Activated T-cell treated with anti-CD3 and anti-CD28 coated beads, Interleukin-2, amount 50 U/mL, for 48 hours (primary cell): ENCODE results near the gene PFKL.
"Not testable (repeated sequence)": the region's sequence is repeated elsewhere in the genome, so short reads cannot be mapped to it uniquely, and the experiment has no call there.

Experiments
- DNase-seq, 2 experiments: peaks; one replicate each; pipeline ENCODE4 v3.0.0-alpha.2; 2020

The PFKL gene

DNA sequence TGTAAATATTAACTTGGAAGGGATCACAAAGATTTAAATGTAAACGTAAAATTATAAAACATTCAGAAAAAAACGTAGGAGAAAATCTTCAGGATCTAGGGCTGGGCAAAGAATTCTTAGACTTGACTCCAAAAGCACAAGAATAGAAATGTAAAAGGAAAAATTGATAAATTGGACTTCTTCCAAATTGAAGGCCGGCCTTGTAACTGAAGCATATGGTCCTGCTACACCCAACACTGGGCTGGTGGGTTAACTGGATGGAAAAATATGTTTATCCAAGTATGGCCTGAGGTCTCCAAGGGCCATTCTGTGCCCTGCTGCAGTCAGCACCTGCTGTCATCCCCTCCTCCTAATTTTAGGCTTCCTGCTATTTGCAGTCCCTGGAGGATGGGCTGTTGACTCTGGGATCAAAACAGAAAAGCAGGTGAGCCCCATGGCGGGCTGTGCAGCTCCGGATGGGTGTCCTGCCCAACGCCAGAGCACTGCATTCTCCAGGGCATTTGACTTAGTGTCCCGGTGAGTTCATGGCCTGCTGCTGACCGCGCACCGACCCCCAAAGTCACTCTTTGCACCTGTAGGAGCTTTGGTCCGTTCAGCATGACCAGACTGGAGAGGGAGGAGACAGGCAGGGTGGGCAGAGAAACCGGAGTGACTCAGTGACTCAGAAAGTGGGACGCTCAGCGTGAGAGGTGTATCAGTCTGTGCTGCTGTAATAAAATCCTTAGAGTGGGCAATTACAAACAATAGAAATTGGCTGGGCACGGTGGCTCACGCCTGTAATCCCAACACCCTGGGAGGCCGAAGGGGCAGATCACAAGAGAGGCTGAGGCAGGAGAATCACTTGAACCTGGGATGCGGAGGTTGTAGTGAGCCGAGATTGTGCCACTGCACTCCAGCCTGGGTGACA lies 20.2 kb upstream of the PFKL start:
- no peak for DNase-seq

- DNase-seq = no peak
Measured at GRCh38 chr21:44281801-44282200, 18.1 kb upstream of the PFKL start.

DNA sequence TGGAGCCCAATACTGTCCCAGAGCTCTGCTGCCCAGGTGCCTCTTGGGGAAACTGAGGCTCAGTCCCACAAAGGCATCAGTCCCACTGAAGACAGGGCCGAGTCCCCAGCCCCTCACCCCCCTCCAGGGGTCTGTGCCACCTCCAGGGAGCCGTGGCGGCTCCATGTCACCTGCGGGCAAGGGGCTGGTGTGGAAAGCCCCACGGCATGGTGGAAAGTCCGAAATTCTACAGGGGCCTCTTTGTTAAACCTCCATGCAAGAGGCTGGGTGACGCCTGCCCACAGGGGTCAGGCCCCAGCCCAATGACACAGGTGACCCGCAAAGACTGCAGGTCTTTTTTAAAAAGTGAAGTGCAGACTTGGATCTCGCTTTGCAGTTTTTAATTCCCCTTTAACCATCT lies 17.5 kb upstream of the PFKL start:
- DNase-seq = no peak

GRCh38 chr21:44283211-44283785 lies 16.6 kb upstream of the PFKL start:
- DNase-seq = not testable (repeated sequence)

- DNase-seq = no peak
Measured at GRCh38 chr21:44283948-44284347, 15.9 kb upstream of the PFKL start.

DNA sequence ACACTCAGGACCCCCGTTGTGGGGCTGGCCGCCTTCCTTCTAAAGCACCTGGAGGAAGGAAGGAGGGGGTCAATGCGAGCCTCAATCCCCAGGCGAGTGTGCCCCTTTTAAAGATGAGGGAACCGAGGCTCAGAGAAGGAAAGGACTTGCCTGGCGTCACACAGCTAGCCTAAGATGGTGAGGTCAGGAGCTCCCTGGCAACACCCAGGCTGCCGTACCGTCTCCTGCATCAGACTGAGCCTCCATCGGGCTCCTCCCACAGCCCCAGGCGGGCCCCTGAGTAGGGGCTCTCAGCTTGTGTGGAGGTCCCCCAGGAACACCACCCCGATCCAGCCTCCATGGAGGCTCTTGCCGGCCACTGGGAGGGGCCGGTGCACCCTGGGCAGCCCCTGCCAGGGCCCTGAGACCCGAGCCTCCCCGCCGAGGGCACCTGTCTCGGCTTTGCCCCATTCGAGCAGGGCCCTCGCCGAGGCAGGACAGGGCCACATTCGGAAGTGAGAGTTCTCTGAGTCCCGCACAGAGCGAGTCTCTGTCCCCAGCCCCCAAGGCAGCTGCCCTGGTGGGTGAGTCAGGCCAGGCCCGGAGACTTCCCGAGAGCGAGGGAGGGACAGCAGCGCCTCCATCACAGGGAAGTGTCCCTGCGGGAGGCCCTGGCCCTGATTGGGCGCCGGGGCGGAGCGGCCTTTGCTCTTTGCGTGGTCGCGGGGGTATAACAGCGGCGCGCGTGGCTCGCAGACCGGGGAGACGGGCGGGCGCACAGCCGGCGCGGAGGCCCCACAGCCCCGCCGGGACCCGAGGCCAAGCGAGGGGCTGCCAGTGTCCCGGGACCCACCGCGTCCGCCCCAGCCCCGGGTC lies 14.5 kb upstream of the PFKL start, which contains the start of gene AIRE:
Gene AIRE, plus strand, starts transcription at position 739 of the 855 bp plus-strand sequence. CDS start 131 bp downstream, outside the sequence.
- DNase-seq = no peak

DNA sequence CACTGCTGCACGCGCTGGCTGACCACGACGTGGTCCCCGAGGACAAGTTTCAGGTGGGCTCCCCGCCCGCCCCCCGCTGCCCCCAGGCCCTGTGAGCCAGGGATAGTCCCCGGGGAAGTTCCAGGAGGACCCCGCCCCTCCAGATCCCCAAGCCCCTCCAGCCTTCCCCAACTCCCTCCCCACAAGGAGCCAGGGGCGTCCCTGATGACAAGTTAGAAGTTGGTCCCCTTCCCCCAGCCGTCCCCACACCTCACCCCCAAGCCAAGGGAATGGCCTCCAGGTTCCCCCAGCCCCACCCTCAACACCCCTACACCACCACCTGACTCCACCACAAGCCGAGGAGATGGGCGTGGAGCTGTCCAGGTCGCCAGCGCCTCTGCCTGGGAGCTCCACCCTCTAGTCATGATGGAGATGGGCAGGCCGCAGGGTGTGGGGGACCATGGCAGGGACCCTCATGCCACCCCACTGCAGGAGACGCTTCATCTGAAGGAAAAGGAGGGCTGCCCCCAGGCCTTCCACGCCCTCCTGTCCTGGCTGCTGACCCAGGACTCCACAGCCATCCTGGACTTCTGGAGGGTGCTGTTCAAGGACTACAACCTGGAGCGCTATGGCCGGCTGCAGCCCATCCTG lies 13.7 kb upstream of the PFKL start:
- no peak for DNase-seq

- no peak for DNase-seq
Measured at GRCh38 chr21:44286716-44287632, 12.9 kb upstream of the PFKL start.

DNA sequence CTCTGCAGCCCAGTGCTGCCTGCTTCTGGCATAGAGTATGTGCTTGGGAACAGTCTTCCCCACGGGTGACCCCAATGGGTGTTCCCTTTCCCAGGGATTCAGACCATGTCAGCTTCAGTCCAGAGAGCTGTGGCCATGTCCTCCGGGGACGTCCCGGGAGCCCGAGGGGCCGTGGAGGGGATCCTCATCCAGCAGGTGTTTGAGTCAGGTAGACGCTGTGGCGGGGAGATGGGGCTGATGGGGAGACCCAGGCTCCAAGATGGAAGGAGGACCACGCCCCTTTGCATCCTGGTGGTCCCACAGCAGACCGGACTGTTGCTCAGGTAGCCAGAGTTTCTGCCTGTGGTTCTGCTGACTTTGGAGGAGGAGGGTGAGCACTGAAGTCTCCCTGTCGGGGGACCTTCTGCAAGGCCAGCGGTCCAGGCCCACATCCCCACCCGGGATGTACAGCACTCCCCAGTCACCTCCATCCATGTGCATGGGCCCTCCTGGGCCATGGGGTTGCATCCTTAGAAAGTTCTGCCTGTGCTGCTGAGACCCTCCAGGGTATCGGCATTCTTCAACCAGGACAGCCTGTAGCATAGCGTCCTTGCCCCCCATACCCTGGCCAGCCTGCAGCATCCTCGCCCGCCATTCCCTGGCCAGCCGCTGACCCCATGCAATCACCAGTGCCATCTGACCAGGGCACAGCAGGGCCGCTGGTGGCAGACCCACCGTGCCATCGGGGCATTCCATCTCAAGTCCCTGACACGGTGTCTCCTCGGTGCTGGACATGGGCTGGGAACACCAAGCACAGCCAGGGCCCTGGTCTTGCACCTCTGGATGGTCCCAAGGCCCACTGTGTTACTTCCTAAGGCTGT lies 11.4 kb upstream of the PFKL start:
- DNase-seq = no peak

DNA sequence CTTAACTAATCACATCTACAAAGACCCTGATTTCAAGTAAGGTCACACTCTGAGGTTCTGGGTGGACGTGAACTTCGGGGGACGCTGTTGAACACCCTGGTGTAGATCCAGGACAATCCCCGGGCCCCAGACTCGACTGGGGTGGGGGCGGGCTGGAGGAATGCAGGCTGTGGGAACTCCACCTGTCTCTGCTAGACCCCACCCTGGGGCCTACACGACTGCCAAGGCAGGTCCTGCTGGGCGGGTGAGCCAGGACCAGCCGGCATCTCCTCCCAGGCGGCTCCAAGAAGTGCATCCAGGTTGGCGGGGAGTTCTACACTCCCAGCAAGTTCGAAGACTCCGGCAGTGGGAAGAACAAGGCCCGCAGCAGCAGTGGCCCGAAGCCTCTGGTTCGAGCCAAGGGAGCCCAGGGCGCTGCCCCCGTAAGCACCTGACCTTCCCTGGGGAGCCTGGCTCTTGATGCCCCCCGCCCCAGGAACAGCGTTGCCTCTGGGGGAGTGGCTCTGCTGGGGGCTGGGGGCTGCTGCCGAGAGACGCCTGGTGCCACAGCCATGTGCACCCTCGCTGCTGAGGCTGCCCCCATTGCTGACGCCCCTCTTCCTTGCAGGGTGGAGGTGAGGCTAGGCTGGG lies 10.4 kb upstream of the PFKL start:
- no peak for DNase-seq

- no peak for DNase-seq
Measured at GRCh38 chr21:44290327-44291077, 9.4 kb upstream of the PFKL start.

GRCh38 chr21:44291078-44291935 lies 8.5 kb upstream of the PFKL start:
- no peak for DNase-seq

GRCh38 chr21:44291936-44292811 lies 7.7 kb upstream of the PFKL start:
- no peak for DNase-seq

DNA sequence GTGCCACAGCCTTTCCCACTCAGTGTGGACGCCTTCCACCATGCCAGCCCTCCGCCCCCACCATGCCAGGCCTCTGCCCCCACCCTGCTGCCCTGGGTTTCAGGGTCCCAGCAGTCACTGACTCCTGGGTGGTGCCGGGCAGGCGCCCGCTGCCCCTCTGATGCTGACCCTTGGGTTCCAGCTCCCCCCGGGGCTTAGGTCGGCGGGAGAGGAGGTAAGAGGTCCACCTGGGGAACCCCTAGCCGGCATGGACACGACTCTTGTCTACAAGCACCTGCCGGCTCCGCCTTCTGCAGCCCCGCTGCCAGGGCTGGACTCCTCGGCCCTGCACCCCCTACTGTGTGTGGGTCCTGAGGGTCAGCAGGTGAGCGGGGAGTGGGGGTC lies 7.0 kb upstream of the PFKL start:
- no peak for DNase-seq

DNA sequence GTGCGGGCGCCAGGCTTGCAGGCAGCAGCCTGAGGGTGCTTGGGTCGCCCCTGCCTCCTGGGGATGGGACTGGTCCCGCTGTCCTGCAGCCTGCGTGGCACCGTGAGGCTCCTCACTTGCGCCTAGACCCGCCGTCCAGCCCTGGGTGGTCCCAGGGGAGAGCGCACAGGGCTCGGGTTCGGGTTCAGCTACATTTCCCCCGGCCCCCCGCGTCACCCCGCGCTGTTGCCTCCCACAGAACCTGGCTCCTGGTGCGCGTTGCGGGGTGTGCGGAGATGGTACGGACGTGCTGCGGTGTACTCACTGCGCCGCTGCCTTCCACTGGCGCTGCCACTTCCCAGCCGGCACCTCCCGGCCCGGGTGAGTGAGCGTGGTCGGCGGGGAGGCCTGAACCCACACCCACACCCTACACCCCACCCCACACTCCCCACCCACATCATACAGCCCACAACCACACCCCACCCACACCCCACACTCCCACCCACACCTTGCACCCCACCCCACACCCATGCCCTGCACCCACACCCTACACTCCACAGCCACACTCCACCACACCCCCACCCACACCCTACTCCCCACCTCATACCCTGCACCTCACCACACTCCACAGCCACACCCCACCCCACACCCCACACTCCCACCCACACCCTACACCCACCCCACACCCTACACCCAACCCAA lies 6.2 kb upstream of the PFKL start:
- DNase-seq = no peak

DNA sequence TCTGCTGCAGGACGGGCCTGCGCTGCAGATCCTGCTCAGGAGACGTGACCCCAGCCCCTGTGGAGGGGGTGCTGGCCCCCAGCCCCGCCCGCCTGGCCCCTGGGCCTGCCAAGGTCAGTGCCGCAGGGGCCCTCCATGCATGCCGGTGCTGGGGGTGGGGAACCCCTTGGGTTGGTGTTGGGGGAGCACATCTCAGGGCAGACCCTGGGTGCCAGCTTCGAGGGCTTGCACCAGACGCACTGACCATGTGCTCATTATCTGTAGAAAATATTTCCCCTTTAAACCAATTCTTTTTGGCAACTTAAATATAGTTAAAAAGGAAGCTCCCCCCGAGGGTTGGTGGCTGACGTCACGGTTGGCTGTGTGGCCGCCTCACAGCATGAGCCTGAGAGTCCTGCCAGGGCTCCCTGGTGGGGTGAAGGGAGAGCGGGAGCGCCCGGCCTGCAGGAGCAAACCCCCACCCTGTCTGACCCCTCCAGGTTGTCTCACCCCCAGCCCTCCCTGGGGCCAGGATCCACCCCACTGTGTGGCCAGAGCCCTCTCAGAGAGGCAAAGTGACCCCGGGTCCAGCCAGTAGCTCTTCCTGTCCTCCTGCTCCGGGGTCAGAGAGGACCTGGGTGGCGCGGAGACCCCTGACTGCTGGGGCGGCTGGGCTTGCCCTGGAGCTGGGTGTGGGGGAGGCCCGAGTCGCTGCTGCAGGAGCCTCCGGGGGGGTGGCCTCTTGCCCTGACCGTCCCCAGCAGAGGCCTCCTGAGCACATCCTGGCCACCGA lies 5.3 kb upstream of the PFKL start:
- no peak for DNase-seq
